Myocyte (in vitro differentiated cells): ENCODE measurements around the gene ZNF146. TPM values are rescaled to one million over a fixed set of nuclear protein-coding genes. Genes with fewer than 3 reads are reported as not detected.
A peak's percentile ranks its signal among the peaks of the same experiment; 100 is the strongest.
"Not testable (repeated sequence)": the region's sequence is repeated elsewhere in the genome, so short reads cannot be mapped to it uniquely, and the experiment has no call there.

ENCODE experiments used
- DNase-seq: peaks from one replicate; pipeline ENCODE4 v3.0.0-alpha.2; 2012; ENCODE audit warnings: low read depth
- polyA plus RNA-seq: library from polyadenylated mRNA; unstranded; fragments of >200 nt; gene quantifications from one replicate; pipeline ENCODE4 v1.2.1, GENCODE V29; 2012; ENCODE audit warnings: missing spikeins
- total RNA-seq: library from RNA; depleted of rRNA; stranded (reverse); fragments of >200 nt; gene quantifications from 2 replicates; pipeline ENCODE4 v1.2.3, GENCODE V29; 2014

The ZNF146 gene
- total RNA-seq, result 133 and 134 TPM in 2 replicates
- 24.7 TPM for polyA plus RNA-seq

GRCh38 chr19:36214386-36215275 lies at the start of gene ZNF146, which contains the start of gene ZNF565:
Gene ZNF146, plus strand, starts transcription at chr19:36215106. Its CDS starts 21,335 bp downstream, at chr19:36236441.
Gene ZNF565, minus strand, starts transcription at chr19:36214665. Its CDS starts 12,680 bp downstream, at chr19:36201985.
- peak; percentile 99 for DNase-seq

GRCh38 chr19:36169084-36169760 lies 45.7 kb upstream of the ZNF146 start:
- peak; percentile 63 for DNase-seq

DNA sequence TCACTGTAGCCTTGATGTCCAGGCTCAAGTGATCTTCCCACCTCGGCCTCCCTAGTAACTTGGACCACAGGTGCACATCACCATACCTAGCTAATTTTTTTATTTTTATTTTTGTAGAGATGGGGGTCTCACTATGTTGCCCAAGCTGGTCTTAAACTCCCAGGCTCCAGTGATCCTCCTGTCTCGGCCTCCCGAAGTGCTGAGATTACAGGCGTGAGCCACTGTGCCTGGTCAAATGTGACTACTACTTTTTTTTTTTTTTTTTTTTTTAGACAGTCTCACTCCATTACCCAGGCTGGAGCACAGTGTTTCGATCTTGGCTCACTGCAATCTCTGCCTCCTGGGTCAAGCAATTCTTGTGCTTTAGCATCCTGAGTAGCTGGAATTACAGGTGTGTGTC lies 42.1 kb upstream of the ZNF146 start:
- DNase-seq, result no peak

DNA sequence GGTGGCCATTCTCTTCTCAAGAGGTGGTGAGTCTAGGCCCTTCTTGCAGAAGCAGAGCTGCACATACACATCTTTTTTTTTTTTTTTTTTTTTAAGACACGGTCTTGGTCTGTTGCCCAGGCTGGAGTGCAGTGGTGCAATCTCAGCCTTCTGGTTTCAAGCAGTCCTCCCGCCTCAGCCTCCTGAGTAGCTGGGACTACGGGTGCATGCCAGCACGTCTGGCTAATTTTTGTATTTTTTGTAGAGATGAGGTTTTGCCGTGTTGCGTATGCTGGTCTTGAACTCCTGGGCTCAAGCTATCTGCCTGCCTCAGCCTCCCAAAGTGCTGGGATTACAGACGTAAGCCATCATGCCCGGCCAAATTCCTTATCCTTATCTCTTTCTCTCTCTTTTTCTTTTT lies 41.1 kb upstream of the ZNF146 start:
- DNase-seq, result not testable (repeated sequence)

GRCh38 chr19:36179077-36179476 lies 35.8 kb upstream of the ZNF146 start:
- DNase-seq, result not testable (repeated sequence)

DNA sequence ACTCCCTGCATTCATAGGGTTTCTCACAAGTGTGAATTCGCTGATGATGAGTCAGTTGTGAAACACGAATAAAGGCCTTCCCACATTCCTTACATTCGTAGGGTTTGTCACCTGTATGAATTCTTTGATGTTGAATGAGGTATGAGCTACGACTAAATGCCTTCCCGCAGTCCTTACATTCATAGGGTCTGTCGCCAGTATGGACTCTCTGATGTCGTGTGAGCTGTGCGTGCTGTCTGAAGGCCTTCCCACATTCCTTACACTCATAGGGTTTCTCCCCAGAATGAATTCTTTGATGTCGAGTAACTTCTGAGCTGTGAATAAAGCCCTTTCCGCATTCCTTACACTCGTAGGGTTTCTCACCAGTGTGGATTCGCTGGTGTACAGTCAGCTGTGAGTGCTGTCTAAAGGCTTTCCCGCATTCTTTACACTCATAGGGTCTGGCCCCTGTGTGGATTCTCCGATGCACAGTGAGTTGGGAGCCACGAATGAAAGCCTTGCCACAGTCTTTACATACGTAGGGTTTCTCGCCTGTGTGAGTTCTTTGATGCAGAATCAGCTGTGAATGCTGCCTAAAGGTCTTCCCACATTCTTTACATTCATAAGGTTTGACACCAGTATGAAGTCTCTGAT lies 32.2 kb upstream of the ZNF146 start:
- no peak for DNase-seq

DNA sequence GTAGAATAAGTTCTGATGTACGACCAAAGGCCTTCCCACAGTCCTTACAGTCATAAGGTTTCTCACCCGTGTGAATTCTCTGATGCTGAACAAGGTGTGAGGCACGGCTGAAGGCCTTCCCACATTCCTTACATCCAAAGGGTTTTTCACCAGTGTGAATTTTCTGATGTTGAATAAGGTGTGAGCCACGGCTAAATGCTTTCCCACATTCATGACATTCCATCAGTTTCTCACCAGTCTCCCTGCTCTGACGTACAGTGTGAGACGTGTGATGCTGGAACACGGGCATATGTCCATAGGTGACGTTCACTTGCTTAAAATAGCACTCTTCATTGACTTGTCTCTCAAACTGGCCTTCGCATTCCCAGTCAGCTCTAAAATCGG lies 31.7 kb upstream of the ZNF146 start:
- no peak for DNase-seq

- DNase-seq, result not testable (repeated sequence)
These were observed 28.2 kb upstream of the ZNF146 start for GRCh38 chr19:36186722-36187121.

- no peak for DNase-seq
These were observed 18.7 kb upstream of the ZNF146 start for GRCh38 chr19:36196249-36196648.

DNA sequence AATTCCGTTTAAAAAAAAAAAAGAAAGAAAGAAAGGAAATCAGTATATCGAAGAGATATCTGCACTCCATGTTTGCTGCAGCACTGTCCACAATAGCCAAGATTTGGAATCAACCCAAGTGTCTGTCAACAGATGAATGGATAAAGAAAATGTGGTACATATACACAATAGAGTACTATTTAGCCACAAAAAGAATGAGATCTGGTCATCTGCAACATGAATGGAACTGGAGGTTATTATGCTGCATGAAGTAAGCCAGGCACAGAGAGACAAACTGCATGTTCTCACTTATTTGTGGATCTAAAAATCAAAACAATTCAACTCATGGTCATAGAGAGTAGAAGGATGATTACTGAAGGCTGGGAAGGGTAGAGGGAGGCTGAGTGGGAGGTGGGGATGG lies 16.8 kb upstream of the ZNF146 start:
- no peak for DNase-seq

GRCh38 chr19:36201684-36202083 lies 13.2 kb upstream of the ZNF146 start:
- no peak for DNase-seq

GRCh38 chr19:36203293-36203692 lies 11.6 kb upstream of the ZNF146 start:
- no peak for DNase-seq

GRCh38 chr19:36207605-36208252 lies 7.2 kb upstream of the ZNF146 start:
- DNase-seq, result no peak

DNA sequence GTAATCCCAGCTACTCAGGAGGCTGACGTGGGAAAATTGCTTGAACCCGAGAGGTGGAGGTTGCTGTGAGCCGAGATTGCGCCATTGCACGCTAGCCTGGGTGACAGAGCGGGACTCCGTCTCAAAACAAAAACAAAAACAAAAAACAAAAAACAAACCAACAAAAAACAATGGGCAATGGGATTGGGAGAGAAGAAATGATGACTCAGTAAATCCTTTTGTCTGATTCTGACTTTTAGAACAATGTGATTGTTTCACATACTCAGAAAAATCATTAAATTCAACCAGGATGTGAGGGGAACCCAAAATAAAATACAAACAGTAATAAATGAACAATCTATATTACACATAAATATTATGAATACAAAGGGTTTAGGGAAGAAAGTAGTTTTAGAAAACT lies 5.5 kb upstream of the ZNF146 start:
- no peak for DNase-seq

GRCh38 chr19:36210497-36210896 lies 4.4 kb upstream of the ZNF146 start:
- no peak for DNase-seq

GRCh38 chr19:36212895-36213294 lies 2.0 kb upstream of the ZNF146 start:
- no peak for DNase-seq

DNA sequence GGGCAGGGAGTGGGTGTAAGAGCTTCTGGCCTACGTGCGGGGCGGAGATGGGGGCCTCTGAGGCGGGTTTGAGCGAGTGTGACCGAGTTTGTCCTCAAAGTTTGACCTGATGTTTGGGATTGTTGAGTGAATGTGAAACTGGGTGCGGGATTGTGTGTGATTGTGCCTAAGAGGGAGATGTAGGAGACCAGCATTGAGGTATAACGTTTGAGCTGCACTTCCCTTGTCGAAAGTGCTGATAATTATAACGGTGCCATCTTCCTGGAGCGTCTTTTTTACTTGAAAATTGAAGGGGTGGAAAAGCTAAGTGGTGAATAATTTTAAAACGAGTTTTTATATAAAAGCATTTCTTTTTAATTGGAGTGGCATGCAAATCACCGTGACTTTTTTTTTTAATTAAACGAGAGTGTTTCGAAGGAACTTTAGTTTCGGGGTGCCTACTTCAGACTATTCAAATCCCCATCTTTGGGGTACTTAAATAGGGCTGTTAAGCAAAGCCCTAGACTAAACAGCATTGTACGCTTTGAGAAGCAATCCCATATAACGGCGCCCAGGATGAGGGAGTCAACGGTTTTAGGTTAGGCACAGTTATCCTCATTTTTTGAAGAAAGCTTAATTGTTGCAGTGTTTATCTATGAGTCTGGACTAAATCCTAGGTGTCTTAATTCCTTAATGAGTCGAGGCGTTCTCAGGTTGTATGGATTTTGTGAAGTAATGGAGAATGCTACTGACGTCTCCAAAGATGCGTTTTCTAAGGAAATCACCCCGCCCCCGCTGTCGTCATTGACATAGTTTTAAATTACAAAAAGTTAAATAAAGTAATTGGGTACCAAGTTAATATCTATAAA lies 594 bp downstream of the ZNF146 start:
- peak; percentile 34 for DNase-seq

DNA sequence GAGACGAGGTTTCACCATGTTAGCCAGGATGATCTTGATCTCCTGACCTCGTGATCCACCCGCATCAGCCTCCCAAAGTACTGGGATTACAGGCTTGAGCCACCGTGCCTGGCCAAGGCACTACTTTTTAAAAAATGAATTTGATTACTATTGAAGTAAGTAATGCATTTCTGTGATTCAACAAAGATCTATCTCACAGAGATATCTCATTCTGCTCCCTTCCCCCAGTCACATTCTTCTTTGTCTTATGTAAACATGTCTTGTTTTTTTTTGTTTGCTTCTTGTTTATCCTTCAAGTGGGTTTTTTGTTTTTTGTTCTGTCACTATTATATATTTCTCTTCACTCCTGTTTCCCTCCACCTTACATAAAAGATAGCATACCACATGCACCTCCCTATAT lies 6.6 kb downstream of the ZNF146 start:
- DNase-seq, result no peak

DNA sequence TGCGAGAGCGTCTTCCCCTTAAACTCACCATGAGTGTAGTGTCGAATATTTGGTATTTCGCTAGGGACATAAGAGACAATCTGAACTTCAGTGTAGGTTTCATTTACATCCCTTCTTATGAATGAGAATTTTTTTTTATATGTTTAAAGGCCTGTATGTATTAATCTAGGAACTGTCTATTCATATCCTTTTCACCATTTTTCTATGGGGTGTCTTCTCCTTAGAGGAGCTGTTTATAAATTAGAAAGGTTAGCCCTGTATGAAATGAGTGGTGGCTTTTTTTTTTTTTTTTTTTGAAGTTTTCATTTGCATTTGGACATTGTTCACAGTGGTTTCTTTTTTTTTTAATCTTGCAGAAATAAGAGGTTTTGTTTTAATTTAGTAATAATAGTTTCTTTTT lies 7.6 kb downstream of the ZNF146 start:
- no peak for DNase-seq

DNA sequence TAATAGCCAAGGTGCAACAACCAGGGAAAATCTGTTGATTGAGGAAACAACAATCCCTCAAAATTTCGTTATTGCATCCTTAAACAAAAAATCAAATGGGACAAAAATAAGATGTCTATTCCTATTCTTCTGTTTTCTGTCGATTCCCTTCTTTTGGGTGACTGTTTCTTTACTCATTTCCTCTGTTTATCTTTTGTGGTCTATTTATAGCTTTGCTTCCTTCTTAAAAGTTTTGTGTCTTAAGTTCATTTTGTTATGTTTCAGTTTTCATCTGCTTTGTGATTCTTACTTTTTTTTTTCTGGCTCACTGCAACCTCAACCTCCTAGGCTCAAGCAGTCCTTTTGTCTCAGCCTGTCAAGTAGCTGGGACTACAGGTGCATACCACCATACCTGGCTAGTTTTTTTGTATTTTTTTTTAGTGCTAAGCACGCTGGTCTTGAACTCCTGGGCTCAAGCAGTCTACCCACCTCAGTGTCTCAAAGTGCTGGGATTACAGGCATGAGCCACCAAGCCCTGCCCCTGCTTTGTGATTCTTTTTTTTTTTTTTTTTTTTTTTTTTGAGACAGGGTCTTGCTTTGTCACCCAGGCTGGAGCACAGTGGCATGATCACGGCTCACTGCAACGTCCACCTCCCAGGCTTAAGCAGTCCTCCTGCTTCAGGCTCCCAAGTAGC lies 10.4 kb downstream of the ZNF146 start:
- DNase-seq, result peak; percentile 6
